HEK293 (cell line): ENCODE data around the gene ZNF541.

Experiments used
- BCL11A ChIP-seq: fragments of 450-650 bp; formaldehyde crosslinking; IDR thresholded peaks from 2 replicates; pipeline ENCODE4 v1.5.1; 2016; ENCODE audit warnings: low read depth, missing biosample characterization, missing genetic modification characterization
- FEZF1 ChIP-seq: fragments of 450-650 bp; formaldehyde crosslinking; IDR thresholded peaks from 2 replicates; pipeline ENCODE4 v1.5.1; 2016; ENCODE audit warnings: missing biosample characterization, missing genetic modification characterization
- HOXD13 ChIP-seq: sonication (generic); formaldehyde crosslinking; IDR thresholded peaks from 2 replicates; pipeline ENCODE4 v1.8.0; 2022; ENCODE audit warnings: missing genetic modification reagents, borderline replicate concordance
- INSM2 ChIP-seq: fragments of 450-650 bp; formaldehyde crosslinking; IDR thresholded peaks from 2 replicates; pipeline ENCODE4 v1.5.1; 2016; ENCODE audit warnings: missing biosample characterization, missing genetic modification characterization
- KLF9 ChIP-seq: fragments of 450-650 bp; formaldehyde crosslinking; IDR thresholded peaks from 2 replicates; pipeline ENCODE4 v1.5.1; 2016; ENCODE audit warnings: missing biosample characterization, missing genetic modification characterization, low read depth
- MZF1 ChIP-seq: fragments of 450-650 bp; formaldehyde crosslinking; IDR thresholded peaks from 2 replicates; pipeline ENCODE4 v1.5.1; 2017; ENCODE audit warnings: missing biosample characterization, missing genetic modification characterization, borderline replicate concordance
- PRDM2 ChIP-seq: fragments of 450-650 bp; formaldehyde crosslinking; IDR thresholded peaks from 2 replicates; pipeline ENCODE4 v1.5.1; 2016; ENCODE audit warnings: missing biosample characterization, missing genetic modification characterization, borderline replicate concordance
- RBAK ChIP-seq: fragments of 450-650 bp; formaldehyde crosslinking; IDR thresholded peaks from 2 replicates; pipeline ENCODE4 v1.5.1; 2016; ENCODE audit warnings: missing biosample characterization, missing genetic modification characterization
- ZBTB1 ChIP-seq: fragments of 450-650 bp; formaldehyde crosslinking; IDR thresholded peaks from 2 replicates; pipeline ENCODE4 v1.5.1; 2016; ENCODE audit warnings: missing biosample characterization, missing genetic modification characterization
- ZBTB26 ChIP-seq: fragments of 450-650 bp; formaldehyde crosslinking; optimal IDR thresholded peaks from 2 replicates; pipeline ENCODE3; 2016; ENCODE audit warnings: missing biosample characterization, mild to moderate bottlenecking, missing genetic modification characterization
- ZBTB7A ChIP-seq: fragments of 450-650 bp; formaldehyde crosslinking; IDR thresholded peaks from 2 replicates; pipeline ENCODE4 v1.5.1; 2016; ENCODE audit warnings: low read depth, missing biosample characterization, missing genetic modification characterization
- ZNF114 ChIP-seq: fragments of 450-650 bp; formaldehyde crosslinking; IDR thresholded peaks from 2 replicates; pipeline ENCODE4 v1.5.0; 2017; ENCODE audit warnings: missing biosample characterization, missing genetic modification characterization
- ZNF18 ChIP-seq: fragments of 450-650 bp; formaldehyde crosslinking; IDR thresholded peaks from 2 replicates; pipeline ENCODE4 v1.5.1; 2016; ENCODE audit warnings: missing biosample characterization, missing genetic modification characterization
- ZNF19 ChIP-seq: fragments of 450-650 bp; formaldehyde crosslinking; IDR thresholded peaks from 2 replicates; pipeline ENCODE4; 2016; ENCODE audit warnings: missing biosample characterization, missing genetic modification characterization, low read depth
- ZNF239 ChIP-seq: fragments of 450-650 bp; formaldehyde crosslinking; IDR thresholded peaks from 2 replicates; pipeline ENCODE4 v1.5.1; 2016; ENCODE audit warnings: missing biosample characterization, missing genetic modification characterization
- ZNF302 ChIP-seq: fragments of 450-650 bp; formaldehyde crosslinking; IDR thresholded peaks from 2 replicates; pipeline ENCODE4 v1.5.1; 2016; ENCODE audit warnings: missing biosample characterization, missing genetic modification characterization, low read depth
- ZNF398 ChIP-seq: fragments of 450-650 bp; formaldehyde crosslinking; IDR thresholded peaks from 2 replicates; pipeline ENCODE4 v1.5.1; 2017; ENCODE audit warnings: missing biosample characterization, missing genetic modification characterization
- ZNF426 ChIP-seq: fragments of 450-650 bp; formaldehyde crosslinking; IDR thresholded peaks from 2 replicates; pipeline ENCODE4 v1.5.1; 2017; ENCODE audit warnings: missing biosample characterization, missing genetic modification characterization, mild to moderate bottlenecking, inconsistent platforms, moderate library complexity
- ZNF621 ChIP-seq: fragments of 450-650 bp; formaldehyde crosslinking; IDR thresholded peaks from 2 replicates; pipeline ENCODE4 v1.5.1; 2017; ENCODE audit warnings: missing biosample characterization, missing genetic modification characterization
- ZNF677 ChIP-seq: fragments of 450-650 bp; IDR thresholded peaks from 2 replicates; pipeline ENCODE4 v1.5.0; 2018; ENCODE audit warnings: missing biosample characterization, mild to moderate bottlenecking, missing genetic modification characterization, moderate library complexity
- ZNF692 ChIP-seq: fragments of 450-650 bp; formaldehyde crosslinking; IDR thresholded peaks from 2 replicates; pipeline ENCODE4 v1.5.1; 2016; ENCODE audit warnings: missing biosample characterization, missing genetic modification characterization
- ZNF707 ChIP-seq: fragments of 450-650 bp; formaldehyde crosslinking; IDR thresholded peaks from 2 replicates; pipeline ENCODE4 v1.5.1; 2016; ENCODE audit warnings: missing biosample characterization, missing genetic modification characterization
- ZNF843 ChIP-seq: fragments of 450-650 bp; formaldehyde crosslinking; IDR thresholded peaks from 2 replicates; pipeline ENCODE4 v1.5.1; 2016; ENCODE audit warnings: missing biosample characterization, missing genetic modification characterization

ZNF541 gene

GRCh38 chr19:47608074-47608918 is 35.3 kb upstream of the ZNF541 start (continued):
- TF ChIP-seq BCL11A (tag by site-specific recombination) (no peak), ZNF18 (no peak), HOXD13 (no peak), ZNF692 (tag by site-specific recombination) (peak; percentile 69), ZNF239 (no peak), MZF1 (tag by site-specific recombination) (peak; percentile 65), ZNF19 (tag by site-specific recombination) (no peak), ZNF398 (peak; percentile 75), ZNF302 (tag by site-specific recombination) (no peak), ZBTB1 (tag by site-specific recombination) (no peak), FEZF1 (tag by site-specific recombination) (no peak), ZNF621 (tag by site-specific recombination) (no peak), ZBTB7A (tag by site-specific recombination) (peak; percentile 71; the same call in 1 of the 2 replicates), ZNF843 (tag by site-specific recombination) (0 out of 2 replicates have a peak, but pooled peaks have one; percentile 31), ZNF426 (no peak), PRDM2 (no peak), KLF9 (tag by site-specific recombination) (peak; percentile 84), ZNF114 (no peak), ZNF677 (tag by site-specific recombination) (no peak), ZBTB26 (tag by site-specific recombination) (peak; percentile 97), INSM2 (tag by site-specific recombination) (no peak), RBAK (tag by site-specific recombination) (no peak), ZNF707 (tag by site-specific recombination) (no peak)
